HL-60/S4 (cell line): ENCODE data around the gene TVP23B.
"Not testable (repeated sequence)": the region's sequence is repeated elsewhere in the genome, so short reads cannot be mapped to it uniquely, and the experiment has no call there.

Experiments used
- in situ Hi-C: fragments of 300-500 bp; cut with MboI; formaldehyde crosslinking; loops from 2 replicates; pipeline ENCODE4 v1.14.3; 2022; ENCODE audit warnings: low sequenced_read_pairs

TVP23B gene

DNA sequence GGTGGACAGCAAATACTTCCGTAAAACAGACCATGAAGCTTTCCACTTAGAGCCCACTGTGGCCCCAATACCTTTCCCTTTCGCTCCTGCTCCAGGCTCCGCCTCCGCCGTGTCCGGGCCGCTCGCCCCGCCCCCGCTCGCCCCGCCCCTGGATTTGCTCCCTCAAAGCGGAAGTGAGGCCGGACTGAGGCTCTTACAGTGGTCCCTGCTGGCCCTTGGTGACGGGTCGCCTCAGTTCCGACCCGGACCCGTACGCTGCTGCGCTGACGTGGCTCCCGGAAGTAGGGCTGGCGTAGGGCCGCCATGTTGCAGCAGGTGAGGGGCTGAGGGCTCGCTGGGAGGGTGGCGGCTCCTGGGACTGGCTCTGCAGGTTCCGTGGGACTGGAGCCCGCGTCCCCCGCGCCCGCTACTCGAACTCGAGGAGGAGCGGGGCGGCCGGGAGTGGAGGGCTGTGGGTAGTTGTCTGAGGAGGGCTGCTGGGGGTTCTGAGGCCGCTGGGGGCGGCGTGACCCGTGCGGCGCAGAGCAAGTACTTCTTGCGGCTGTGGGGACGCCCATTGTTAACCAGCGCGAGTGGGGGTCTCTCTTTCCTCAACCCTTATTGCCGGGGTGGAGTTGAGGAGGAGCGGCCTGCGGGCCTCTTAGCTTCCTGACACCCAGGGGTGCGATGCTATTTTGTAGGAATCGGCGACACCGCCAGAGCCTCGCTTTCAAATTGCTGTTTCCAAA, at the start of gene TVP23B:
TSS of gene TVP23B (plus strand) at position 193 of the 728 bp plus-strand sequence. CDS start at position 304, 111 bp downstream.
- in situ Hi-C loops, result not testable (repeated sequence)

GRCh38 chr17:18732438-18732837, 48.5 kb upstream of the TVP23B start:
- in situ Hi-C loops, result not testable (repeated sequence)

DNA sequence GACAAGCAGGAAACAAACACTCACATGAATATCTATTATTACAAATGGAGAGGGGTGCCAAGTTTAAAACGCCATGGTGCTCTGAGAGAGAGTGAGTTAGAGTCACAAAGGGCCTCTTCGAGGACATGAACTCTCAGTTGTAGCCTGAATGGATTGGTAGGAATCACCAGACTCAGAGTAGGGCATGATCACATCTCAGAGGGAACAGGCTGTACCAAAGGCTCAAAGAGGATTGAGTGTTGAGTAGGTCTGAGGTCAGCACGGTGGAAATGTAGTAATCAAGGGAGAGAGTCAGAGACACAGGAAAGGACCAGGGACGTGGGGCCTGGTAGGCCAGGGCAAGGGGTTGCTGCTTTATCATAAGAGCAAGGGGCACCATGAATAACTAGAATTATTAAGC, 47.6 kb upstream of the TVP23B start:
- in situ Hi-C loops, result not testable (repeated sequence)

GRCh38 chr17:18739616-18740391, 41.2 kb upstream of the TVP23B start:
- in situ Hi-C loops, result not testable (repeated sequence)

DNA sequence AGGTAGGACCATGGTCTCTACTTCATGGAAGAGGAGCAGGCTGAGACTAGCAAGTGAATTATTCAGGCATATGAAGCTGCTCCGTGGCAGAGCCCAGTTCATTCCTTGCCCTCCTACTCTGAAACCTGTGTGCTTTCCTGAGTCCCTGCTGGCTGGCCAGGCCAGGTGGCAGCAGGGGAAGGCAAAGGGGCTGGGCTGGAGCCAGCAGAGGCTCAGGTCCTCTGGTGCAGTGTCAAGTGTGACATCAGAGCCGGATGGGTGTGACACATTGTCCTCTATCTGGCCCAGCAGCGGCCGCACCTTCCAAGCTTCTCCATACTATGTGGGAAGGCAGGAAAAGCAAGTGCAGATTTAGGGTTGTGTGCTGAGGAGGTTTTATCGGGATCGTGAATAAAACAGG, 39.8 kb upstream of the TVP23B start:
- in situ Hi-C loops, result not testable (repeated sequence)

DNA sequence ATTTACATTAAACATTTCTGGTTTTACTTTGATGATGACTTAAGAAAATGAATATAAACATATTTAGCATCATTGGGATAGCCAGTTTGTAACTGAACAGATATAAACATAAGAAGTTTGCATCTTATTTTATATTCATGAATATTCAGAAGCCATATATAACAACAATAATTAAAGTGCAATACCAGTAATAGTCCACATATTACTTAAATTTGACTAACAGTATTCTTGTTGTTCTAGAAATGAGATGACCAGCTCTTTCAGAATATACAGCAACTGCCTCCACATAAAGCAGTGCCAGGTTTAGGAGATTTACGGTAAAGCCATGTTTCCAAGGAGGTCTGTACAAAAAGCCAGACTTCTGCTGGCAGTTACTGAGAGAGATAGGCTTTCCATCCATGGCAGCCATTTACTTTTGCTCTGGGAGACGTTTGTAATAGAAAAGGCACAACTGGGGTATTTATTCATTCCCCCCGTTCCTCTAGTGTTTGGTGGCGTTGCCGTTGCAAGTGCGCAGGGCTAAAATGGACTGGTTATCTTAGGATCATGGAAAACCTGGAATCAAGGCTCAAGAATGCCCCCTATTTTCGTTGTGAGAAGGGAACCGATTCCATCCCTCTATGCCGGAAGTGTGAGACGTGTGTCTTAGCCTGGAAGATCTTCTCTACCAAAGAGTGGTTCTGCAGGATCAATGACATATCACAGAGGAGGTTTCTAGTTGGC, 37.1 kb upstream of the TVP23B start, which contains the start of gene FBXW10:
TSS of gene FBXW10 (plus strand) at position 356 of the 723 bp plus-strand sequence. CDS start at position 547, 191 bp downstream.
- in situ Hi-C loops, result not testable (repeated sequence)

- in situ Hi-C loops, result not testable (repeated sequence)
Measured at GRCh38 chr17:18744726-18745125, 36.3 kb upstream of the TVP23B start.

- in situ Hi-C loops, result not testable (repeated sequence)
Measured at GRCh38 chr17:18746551-18746950, 34.4 kb upstream of the TVP23B start.

GRCh38 chr17:18747501-18747900, 33.5 kb upstream of the TVP23B start:
- in situ Hi-C loops, result not testable (repeated sequence)

DNA sequence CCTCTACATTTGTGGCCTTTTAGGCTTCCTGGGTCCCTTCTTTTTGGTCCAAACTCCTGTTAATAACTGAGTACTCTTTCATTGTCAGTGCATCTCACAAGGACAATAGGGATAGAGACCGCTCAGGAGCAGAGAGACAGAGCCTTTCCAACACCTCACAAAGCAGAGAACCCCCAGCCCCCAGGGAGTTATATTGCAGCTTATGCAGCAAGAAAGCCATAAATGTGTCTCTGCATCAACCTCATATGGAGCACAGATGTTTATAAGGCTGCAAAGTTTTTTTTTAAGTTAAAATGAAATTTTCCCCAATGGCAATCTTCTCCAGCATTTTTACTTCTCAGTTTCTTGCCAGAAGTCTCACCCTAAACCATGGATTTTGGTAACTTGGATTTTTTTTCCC, 30.7 kb upstream of the TVP23B start:
- in situ Hi-C loops, result not testable (repeated sequence)

DNA sequence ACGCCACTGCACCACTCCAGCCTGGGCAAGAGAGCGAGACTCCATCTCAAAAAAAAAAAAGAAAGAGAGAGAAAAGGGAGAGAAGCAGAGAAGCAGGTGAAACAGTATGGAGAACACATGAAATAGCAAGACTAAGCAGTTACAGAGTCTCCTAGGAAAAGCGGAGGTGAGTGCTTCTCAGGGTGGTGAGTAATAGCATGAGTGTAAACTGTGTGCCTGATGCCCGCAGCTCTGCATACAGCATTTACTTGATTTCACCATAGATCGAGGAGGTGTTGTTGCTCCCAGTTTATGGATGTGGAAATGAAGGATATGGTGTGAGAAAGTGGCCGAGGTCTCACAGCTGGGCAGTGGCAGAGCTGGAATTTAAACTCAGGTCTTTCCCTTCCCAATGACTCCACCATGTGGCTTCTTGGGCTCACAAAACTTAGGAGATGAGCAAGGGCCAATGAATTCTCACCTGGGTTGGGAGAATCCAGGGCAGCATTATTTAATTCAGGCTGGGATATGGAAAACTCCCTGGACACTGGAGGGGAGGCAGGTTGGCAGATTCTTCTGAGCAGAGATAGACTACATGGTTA, 27.1 kb upstream of the TVP23B start:
- in situ Hi-C loops, result not testable (repeated sequence)

GRCh38 chr17:18755969-18756368, 25.0 kb upstream of the TVP23B start:
- in situ Hi-C loops, result not testable (repeated sequence)

- in situ Hi-C loops, result not testable (repeated sequence)
Measured at GRCh38 chr17:18757368-18758044, 23.5 kb upstream of the TVP23B start.

- in situ Hi-C loops, result not testable (repeated sequence)
Measured at GRCh38 chr17:18758344-18758743, 22.6 kb upstream of the TVP23B start.

- in situ Hi-C loops, result not testable (repeated sequence)
Measured at GRCh38 chr17:18760221-18760620, 20.8 kb upstream of the TVP23B start.

DNA sequence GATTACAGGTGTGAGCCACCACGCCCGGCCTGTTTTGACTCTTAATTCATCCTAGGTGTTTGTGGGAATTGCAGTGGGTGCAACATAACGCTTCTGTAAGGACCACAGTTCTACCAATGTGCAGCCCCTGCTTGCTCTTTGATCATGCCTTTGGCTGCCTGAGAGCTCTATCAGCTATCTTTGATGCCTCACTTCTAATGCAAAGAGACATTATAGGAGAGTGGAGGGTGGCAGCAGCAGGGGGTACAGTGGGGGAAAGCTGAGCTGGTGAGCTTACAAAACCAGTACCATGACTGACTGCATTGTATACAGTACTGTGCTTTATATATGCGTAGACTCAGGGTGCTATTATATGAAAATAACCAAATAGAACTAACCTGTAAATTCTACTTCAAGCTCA, 10.4 kb upstream of the TVP23B start:
- in situ Hi-C loops, result not testable (repeated sequence)

GRCh38 chr17:18771066-18771465, 9.9 kb upstream of the TVP23B start:
- in situ Hi-C loops, result not testable (repeated sequence)

- in situ Hi-C loops, result no loop called here
Measured at GRCh38 chr17:18772471-18772870, 8.5 kb upstream of the TVP23B start.

DNA sequence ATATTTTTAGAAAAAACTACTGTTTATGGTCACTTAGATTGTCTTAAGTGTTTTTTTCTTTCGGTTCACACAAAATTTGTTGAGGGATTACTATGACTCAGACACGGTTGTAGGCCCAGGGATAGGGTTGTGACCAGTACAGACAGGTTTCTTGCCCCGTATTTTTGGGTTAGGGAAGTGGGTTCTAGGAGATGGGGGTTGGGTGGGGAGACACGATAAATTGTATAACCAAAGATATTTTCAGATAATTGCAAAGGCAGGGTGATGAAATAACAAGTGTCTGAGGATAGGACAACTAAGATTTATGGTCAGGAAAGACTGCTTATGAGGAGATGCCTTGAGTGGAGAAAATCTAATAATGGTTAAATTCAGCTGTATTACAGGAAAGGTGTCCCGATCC, 822 bp downstream of the TVP23B start:
- in situ Hi-C loops, result not testable (repeated sequence)

GRCh38 chr17:18785933-18786332, 5.0 kb downstream of the TVP23B start:
- in situ Hi-C loops, result not testable (repeated sequence)
